Activated CD8-positive, alpha-beta T cell treated with anti-CD3 and anti-CD28 coated beads, Interleukin-2, amount 10 ng/mL, durations not matched to agents 7 days and 5 days (primary cell): ENCODE data around the gene CDKN1B. TPM values are rescaled to one million over a fixed set of nuclear protein-coding genes. Genes with fewer than 3 reads are reported as not detected.

Source experiments
- ATAC-seq: fragments of 150-1000 bp; cut with Tn5 transposase; one replicate; pipeline ENCODE4 v1.10.0; 2021; ENCODE audit warnings: moderate library complexity
- CTCF ChIA-PET: fragments of 350-600 bp; sonication (Branson Sonifier 250); formaldehyde crosslinking; loops from one replicate; lab custom pipeline; 2021; ENCODE audit warnings: antibody characterized with exemption; lab: Charles Lee
- POLR2A ChIA-PET: fragments of 350-600 bp; sonication (Branson Sonifier 250); formaldehyde crosslinking; loops from one replicate; lab custom pipeline; 2021; ENCODE audit warnings: antibody characterized with exemption; lab: Charles Lee
- DNase-seq: peaks from one replicate; pipeline ENCODE4 v3.0.0-alpha.2; 2020
- H3K27ac Mint-ChIP-seq: one replicate; pipeline ENCODE4 v1.8.0; 2021; ENCODE audit warnings: mild to moderate bottlenecking, mixed read lengths
- H3K27me3 Mint-ChIP-seq: one replicate; pipeline ENCODE4 v1.8.0; 2021; ENCODE audit warnings: low read depth, mixed read lengths
- H3K36me3 Mint-ChIP-seq: one replicate; pipeline ENCODE4 v1.8.0; 2021; ENCODE audit warnings: low read depth, mixed read lengths
- H3K4me1 Mint-ChIP-seq: one replicate; pipeline ENCODE4 v1.8.0; 2021; ENCODE audit warnings: low read depth, mixed read lengths
- H3K4me3 Mint-ChIP-seq: one replicate; pipeline ENCODE4 v1.8.0; 2021; ENCODE audit warnings: mild to moderate bottlenecking, mixed read lengths
- H3K9me3 Mint-ChIP-seq: one replicate; pipeline ENCODE4 v1.8.0; 2022; ENCODE audit warnings: mixed read lengths; ENCODE audit not compliant: insufficient read depth
- total RNA-seq, 2 experiments: library from RNA; stranded (reverse); gene quantifications; one replicate each; pipeline ENCODE4 v1.2.3, GENCODE V29; 2021

The CDKN1B gene
- total RNA-seq, 2 experiments from 2014 or later: 90.5 to 96.7 TPM

GRCh38 chr12:12718381-12718759 lies 1.2 kb downstream of the CDKN1B start:
- Mint-ChIP-seq H3K4me1 (peaks cover 15% of the 10 kb centered on the region), H3K9me3 (no peaks in the 10 kb centered on the region), H3K27ac (peak overlapping the region; percentile 96), H3K27me3 (no peaks in the 10 kb centered on the region), H3K36me3 (peaks cover 63% of the 10 kb centered on the region), H3K4me3 (peak overlapping the region; percentile 99)
- ATAC-seq (no peak), DNase-seq (peak; percentile 38)
- CTCF ChIA-PET: interaction anchor here (1.1 to 2.2 kb wide), 3 partner anchors 9 to 21 kb away, joined by 4 to 16 read pairs (median 5); no protein-coding TSS in a partner anchor
- POLR2A ChIA-PET: interaction anchor here (0.6 to 16.1 kb wide), 18 partner anchors 7 to 361 kb away, joined by 3 to 516 read pairs (median 5); partner anchors contain the start of genes BORCS5, DUSP16 and GPR19

- ChIA-PET CTCF (interaction anchor here (1.1 to 2.2 kb wide), 5 partner anchors 8 to 357 kb away, joined by 3 to 16 read pairs (median 4); no protein-coding TSS in a partner anchor), POLR2A (interaction anchor here (0.5 to 16.1 kb wide), 19 partner anchors 6 to 1698 kb away, joined by 3 to 516 read pairs (median 5); partner anchors contain the start of genes BORCS5, DUSP16 and GPR19)
- H3K27me3 Mint-ChIP-seq: no peaks in the 10 kb centered on the region
- H3K4me1 Mint-ChIP-seq: peaks cover 10% of the 10 kb centered on the region
- ATAC-seq: no peak
- H3K4me3 Mint-ChIP-seq: peak overlapping the region; percentile 99
- H3K27ac Mint-ChIP-seq: peak overlapping the region; percentile 96
- no peaks in the 10 kb centered on the region for H3K9me3 Mint-ChIP-seq
- DNase-seq: peak; percentile 58
- peaks cover 67% of the 10 kb centered on the region for H3K36me3 Mint-ChIP-seq
Measured at GRCh38 chr12:12718853-12719252, 1.7 kb downstream of the CDKN1B start.

GRCh38 chr12:12719496-12719895 lies 2.3 kb downstream of the CDKN1B start:
- Mint-ChIP-seq H3K9me3 (no peaks in the 10 kb centered on the region), H3K36me3 (peaks cover 68% of the 10 kb centered on the region), H3K27me3 (no peaks in the 10 kb centered on the region), H3K4me1 (peaks cover 5% of the 10 kb centered on the region), H3K4me3 (peak overlapping the region; percentile 99), H3K27ac (peak overlapping the region; percentile 96)
- ChIA-PET CTCF (interaction anchor here (1.1 to 3.9 kb wide), 5 partner anchors 14 to 362 kb away, joined by 3 to 16 read pairs (median 5); partner anchors contain the start of gene BORCS5), POLR2A (interaction anchor here (0.5 to 16.1 kb wide), 10 partner anchors 11 to 362 kb away, joined by 3 to 516 read pairs (median 6); partner anchors contain the start of genes BORCS5, DUSP16 and GPR19)
- DNase-seq (no peak), ATAC-seq (no peak)

GRCh38 chr12:12720052-12720451 lies 2.9 kb downstream of the CDKN1B start:
- Mint-ChIP-seq H3K27me3 (no peaks in the 10 kb centered on the region), H3K9me3 (no peaks in the 10 kb centered on the region), H3K4me3 (peak overlapping the region; percentile 99), H3K36me3 (peaks cover 72% of the 10 kb centered on the region), H3K27ac (peak overlapping the region; percentile 96), H3K4me1 (peaks cover 1% of the 10 kb centered on the region)
- no peak for DNase-seq
- ChIA-PET POLR2A (interaction anchor here (1.7 to 16.1 kb wide), 5 partner anchors 17 to 363 kb away, joined by 8 to 516 read pairs (median 32); partner anchors contain the start of genes BORCS5 and GPR19), CTCF (interaction anchor here (1.6 to 4.7 kb wide), 5 partner anchors 16 to 363 kb away, joined by 3 to 36 read pairs (median 10); partner anchors contain the start of gene BORCS5)
- ATAC-seq: no peak

- Mint-ChIP-seq H3K9me3 (no peaks in the 10 kb centered on the region), H3K4me1 (peaks cover 1% of the 10 kb centered on the region), H3K27ac (peak overlapping the region; percentile 96), H3K4me3 (peak overlapping the region; percentile 99), H3K36me3 (peaks cover 75% of the 10 kb centered on the region), H3K27me3 (no peaks in the 10 kb centered on the region)
- ATAC-seq (no peak), DNase-seq (no peak)
- CTCF ChIA-PET: interaction anchor here (0.6 to 4.7 kb wide), 3 partner anchors 15 to 451 kb away, joined by 3 to 36 read pairs (median 10); partner anchors contain the start of gene BORCS5
- POLR2A ChIA-PET: interaction anchor here (0.5 to 16.1 kb wide), 15 partner anchors 9 to 364 kb away, joined by 3 to 516 read pairs (median 8); partner anchors contain the start of genes BORCS5 and GPR19
Measured at GRCh38 chr12:12720672-12721161, 3.5 kb downstream of the CDKN1B start.

- H3K4me1 Mint-ChIP-seq: peaks cover 1% of the 10 kb centered on the region
- no peak for DNase-seq
- peak overlapping the region; percentile 99 for H3K4me3 Mint-ChIP-seq
- POLR2A ChIA-PET: interaction anchor here (0.5 to 16.1 kb wide), 13 partner anchors 8 to 364 kb away, joined by 3 to 516 read pairs (median 6); partner anchors contain the start of gene BORCS5
- CTCF ChIA-PET: interaction anchor here (0.6 to 4.7 kb wide), 4 partner anchors 15 to 450 kb away, joined by 3 to 36 read pairs (median 6); partner anchors contain the start of gene BORCS5
- H3K9me3 Mint-ChIP-seq: no peaks in the 10 kb centered on the region
- peak overlapping the region; percentile 96 for H3K27ac Mint-ChIP-seq
- peaks cover 78% of the 10 kb centered on the region for H3K36me3 Mint-ChIP-seq
- no peak for ATAC-seq
- no peaks in the 10 kb centered on the region for H3K27me3 Mint-ChIP-seq
Measured at GRCh38 chr12:12721176-12721751, 4.1 kb downstream of the CDKN1B start.

DNA sequence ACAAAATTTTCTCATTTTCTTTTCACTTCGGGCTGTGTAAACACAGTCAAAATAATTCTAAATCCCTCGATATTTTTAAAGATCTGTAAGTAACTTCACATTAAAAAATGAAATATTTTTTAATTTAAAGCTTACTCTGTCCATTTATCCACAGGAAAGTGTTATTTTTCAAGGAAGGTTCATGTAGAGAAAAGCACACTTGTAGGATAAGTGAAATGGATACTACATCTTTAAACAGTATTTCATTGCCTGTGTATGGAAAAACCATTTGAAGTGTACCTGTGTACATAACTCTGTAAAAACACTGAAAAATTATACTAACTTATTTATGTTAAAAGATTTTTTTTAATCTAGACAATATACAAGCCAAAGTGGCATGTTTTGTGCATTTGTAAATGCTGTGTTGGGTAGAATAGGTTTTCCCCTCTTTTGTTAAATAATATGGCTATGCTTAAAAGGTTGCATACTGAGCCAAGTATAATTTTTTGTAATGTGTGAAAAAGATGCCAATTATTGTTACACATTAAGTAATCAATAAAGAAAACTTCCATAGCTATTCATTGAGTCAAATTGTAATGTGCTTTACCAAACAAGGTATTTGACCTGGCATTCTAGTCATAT lies 4.8 kb downstream of the CDKN1B start:
- ATAC-seq (no peak), DNase-seq (no peak)
- H3K4me3 Mint-ChIP-seq: peak overlapping the region; percentile 99
- peak overlapping the region; percentile 96 for H3K27ac Mint-ChIP-seq
- H3K9me3 Mint-ChIP-seq: no peaks in the 10 kb centered on the region
- ChIA-PET POLR2A (interaction anchor here (0.6 to 16.1 kb wide), 15 partner anchors 6 to 714 kb away, joined by 3 to 516 read pairs (median 6); partner anchors contain the start of genes BORCS5, CDKN1B and DUSP16), CTCF (interaction anchor here (0.8 to 4.7 kb wide), 5 partner anchors 11 to 365 kb away, joined by 3 to 36 read pairs (median 3); partner anchors contain the start of gene BORCS5)
- peaks cover 85% of the 10 kb centered on the region for H3K36me3 Mint-ChIP-seq
- no peaks in the 10 kb centered on the region for H3K27me3 Mint-ChIP-seq
- H3K4me1 Mint-ChIP-seq: peaks cover 1% of the 10 kb centered on the region

DNA sequence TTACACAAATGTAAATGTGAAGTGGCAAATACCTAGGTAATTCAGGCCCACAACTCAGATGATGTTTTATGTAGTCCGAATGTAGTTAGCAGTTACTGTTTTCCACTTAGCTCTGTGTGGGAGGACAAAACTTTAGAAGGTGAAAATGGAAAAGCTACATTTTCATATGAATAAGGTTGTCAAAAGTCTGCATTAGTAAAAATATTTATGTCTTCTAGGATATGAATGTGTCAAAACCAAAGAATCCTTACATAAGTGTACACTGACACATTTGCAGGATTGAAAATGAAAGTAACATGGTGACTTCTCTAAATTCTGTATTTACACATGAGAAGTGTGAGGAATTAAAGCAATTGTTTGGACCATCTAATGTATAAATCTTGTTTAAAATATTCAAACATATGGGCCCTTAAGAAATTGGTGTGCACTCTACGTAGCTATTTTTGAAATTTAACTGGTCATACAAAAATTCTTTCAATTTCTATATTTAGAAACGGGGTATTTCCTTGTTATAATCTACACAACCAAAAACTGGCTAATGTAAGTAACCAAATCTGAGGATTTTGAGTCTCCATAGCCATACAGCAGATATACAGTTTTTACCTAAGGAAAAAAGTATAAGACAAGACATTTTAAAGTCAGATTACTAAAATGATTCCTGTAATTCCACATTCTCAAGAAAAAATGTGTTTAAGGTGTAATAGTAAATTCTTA lies 5.4 kb downstream of the CDKN1B start:
- no peaks in the 10 kb centered on the region for H3K27me3 Mint-ChIP-seq
- H3K4me1 Mint-ChIP-seq: peaks cover 1% of the 10 kb centered on the region
- CTCF ChIA-PET: interaction anchor here (0.8 to 4.7 kb wide), 6 partner anchors 8 to 365 kb away, joined by 3 to 36 read pairs (median 3); partner anchors contain the start of gene BORCS5
- H3K27ac Mint-ChIP-seq: peak overlapping the region; percentile 96
- ATAC-seq: no peak
- H3K9me3 Mint-ChIP-seq: no peaks in the 10 kb centered on the region
- no peak for DNase-seq
- POLR2A ChIA-PET: interaction anchor here (0.6 to 16.1 kb wide), 15 partner anchors 7 to 715 kb away, joined by 3 to 516 read pairs (median 4); partner anchors contain the start of genes BORCS5, CDKN1B and DUSP16
- H3K4me3 Mint-ChIP-seq: peak overlapping the region; percentile 99
- H3K36me3 Mint-ChIP-seq: peaks cover 85% of the 10 kb centered on the region

- DNase-seq: no peak
- CTCF ChIA-PET: interaction anchor here (1.2 to 4.7 kb wide), 3 partner anchors 9 to 366 kb away, joined by 3 to 36 read pairs (median 10); partner anchors contain the start of gene BORCS5
- Mint-ChIP-seq H3K4me3 (peak overlapping the region; percentile 99), H3K27ac (peak overlapping the region; percentile 96), H3K27me3 (no peaks in the 10 kb centered on the region), H3K9me3 (no peaks in the 10 kb centered on the region), H3K36me3 (peaks cover 83% of the 10 kb centered on the region), H3K4me1 (peaks cover 5% of the 10 kb centered on the region)
- POLR2A ChIA-PET: interaction anchor here (1.0 to 16.1 kb wide), 10 partner anchors 7 to 366 kb away, joined by 3 to 516 read pairs (median 7); partner anchors contain the start of genes BORCS5, CDKN1B and DUSP16
- no peak for ATAC-seq
Measured at GRCh38 chr12:12723149-12723680, 6.0 kb downstream of the CDKN1B start.
